ENCODE measurements around the gene PIGZ.

PIGZ gene

DNA sequence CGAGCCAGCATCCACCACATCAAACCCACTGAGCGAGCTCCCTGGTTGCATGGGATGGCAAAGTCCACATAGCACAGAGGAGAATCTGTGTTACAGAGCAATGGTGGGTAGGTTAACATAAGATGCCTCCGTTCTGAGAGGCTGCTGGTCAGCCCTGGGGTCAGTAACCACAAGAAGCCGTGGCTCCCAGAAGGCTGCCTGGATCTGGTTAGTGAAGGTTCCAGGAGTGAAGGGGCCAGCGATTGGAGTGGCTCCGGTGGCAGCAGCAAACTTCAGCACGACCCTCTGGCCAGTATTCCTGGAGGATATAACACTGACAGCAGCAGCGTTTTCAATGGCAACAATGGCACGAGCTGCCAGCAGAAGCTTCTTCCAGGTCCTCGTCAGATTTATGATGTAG is 18.4 kb upstream of the PIGZ start:
- no peak overlapping the region for H3K27ac ChIP-seq
- no peak for TF ChIP-seq ZFX (IDR thresholded peaks at IDR 0.05)
- TF ChIP-seq, protein P1, sequence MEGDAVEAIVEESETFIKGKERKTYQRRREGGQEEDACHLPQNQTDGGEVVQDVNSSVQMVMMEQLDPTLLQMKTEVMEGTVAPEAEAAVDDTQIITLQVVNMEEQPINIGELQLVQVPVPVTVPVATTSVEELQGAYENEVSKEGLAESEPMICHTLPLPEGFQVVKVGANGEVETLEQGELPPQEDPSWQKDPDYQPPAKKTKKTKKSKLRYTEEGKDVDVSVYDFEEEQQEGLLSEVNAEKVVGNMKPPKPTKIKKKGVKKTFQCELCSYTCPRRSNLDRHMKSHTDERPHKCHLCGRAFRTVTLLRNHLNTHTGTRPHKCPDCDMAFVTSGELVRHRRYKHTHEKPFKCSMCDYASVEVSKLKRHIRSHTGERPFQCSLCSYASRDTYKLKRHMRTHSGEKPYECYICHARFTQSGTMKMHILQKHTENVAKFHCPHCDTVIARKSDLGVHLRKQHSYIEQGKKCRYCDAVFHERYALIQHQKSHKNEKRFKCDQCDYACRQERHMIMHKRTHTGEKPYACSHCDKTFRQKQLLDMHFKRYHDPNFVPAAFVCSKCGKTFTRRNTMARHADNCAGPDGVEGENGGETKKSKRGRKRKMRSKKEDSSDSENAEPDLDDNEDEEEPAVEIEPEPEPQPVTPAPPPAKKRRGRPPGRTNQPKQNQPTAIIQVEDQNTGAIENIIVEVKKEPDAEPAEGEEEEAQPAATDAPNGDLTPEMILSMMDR (conservative IDR thresholded peaks at IDR 0.05) = no peak

DNA sequence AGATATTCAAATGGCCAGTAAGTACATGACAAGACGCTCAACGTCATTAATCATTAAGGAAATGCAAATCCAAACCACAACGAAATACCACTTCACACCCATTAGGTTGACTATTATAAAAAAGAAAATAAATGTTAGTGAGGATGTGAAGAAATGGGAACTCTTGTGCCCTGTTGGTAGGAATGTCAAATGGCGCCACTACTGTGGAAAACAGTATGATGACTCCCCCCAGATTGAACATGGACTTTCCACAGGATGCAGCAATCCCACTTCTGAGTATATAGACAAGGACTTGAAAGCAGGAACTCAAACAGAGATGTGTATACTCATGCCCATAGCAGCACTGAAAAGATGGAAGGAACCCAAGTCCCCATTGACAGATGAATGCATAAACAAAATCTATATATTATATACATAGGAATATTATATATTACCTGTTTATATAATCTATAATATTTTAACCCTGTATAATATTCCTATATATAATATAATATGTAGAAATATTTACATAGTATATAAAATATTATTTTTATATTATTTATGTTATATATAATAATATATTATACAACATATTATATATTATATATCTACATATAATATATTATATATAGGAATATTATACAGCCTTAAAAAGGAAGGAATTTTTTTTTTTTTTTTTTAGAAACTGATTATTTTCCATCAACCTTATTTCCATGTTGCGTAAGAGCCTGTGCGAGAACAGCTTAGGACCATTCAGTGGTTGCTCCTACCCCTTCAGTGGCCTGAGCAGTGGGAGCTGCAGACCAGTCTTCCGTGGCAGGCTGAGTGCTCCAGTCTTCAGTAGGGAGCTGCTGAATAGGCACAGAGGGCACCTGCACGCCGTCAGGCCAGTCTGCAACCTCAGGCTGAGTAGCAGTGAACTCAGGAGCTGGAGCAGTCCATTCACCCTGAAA is 17.6 kb upstream of the PIGZ start:
- H3K27ac ChIP-seq = no peak overlapping the region
- TF ChIP-seq, protein P1 (conservative IDR thresholded peaks at IDR 0.05) = no peak
- TF ChIP-seq ZFX (IDR thresholded peaks at IDR 0.05) = no peak

DNA sequence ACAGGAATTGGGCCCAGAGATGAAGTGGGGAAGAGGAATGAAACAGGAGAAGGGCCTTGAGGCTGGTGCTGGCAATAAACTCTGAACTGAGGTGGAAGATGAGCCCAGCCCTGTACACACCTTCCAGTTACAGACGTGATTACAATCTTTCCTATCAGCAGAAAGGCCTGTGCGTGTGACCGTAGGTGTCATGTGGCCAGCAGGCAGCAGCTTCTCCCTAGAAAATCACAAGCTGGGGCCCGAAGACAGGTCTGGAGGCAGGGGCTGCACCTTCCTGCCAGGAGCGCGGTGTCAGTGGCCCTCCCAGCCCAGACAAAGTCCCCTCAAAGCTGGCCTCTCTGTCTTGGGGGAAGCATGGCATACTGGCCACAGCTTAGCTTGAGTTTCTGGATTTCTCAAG is 16.7 kb upstream of the PIGZ start:
- no peak overlapping the region for H3K27ac ChIP-seq
- TF ChIP-seq, protein P1 (conservative IDR thresholded peaks at IDR 0.05) = no peak
- no peak for TF ChIP-seq ZFX (IDR thresholded peaks at IDR 0.05)

DNA sequence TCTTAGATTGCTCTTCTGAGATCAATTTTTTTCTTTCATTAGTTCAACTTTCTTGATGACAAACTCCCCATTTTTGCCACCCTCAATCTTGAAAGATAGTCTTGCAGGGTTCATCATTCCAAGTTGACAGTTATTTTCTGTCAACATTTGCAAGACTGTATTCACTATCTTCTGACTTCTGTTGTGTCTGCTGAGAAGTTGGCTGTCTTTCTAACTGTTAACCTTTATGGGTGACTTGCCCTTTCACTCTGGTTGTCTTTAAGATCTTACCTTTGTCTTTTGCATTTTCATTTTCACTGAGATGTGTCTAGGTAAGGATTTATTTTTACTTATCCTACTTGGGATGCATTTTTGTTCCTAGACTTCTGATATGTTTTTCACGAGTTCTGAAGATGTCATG is 14.6 kb upstream of the PIGZ start:
- TF ChIP-seq, protein P1 (conservative IDR thresholded peaks at IDR 0.05) = no peak
- TF ChIP-seq ZFX (IDR thresholded peaks at IDR 0.05) = no peak
- H3K27ac ChIP-seq = no peak overlapping the region

DNA sequence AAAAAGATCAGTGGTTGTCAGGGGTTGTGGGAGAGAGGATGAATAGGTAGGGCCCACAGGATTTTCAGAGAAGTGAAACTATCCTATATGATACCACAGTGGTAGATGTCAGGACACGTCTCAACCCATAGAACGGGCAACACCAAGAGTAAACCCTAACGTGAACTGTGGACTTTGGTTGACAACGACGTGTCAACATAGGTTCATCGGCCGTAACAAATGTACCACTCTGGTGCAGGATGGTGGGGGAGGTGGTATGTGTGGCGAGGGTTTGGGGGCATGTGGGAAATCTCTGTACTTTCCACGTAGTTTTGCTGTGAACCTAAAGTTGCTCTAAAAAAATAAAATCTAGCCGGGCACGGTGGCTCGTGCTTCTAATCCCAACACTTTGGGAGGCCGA is 13.0 kb upstream of the PIGZ start:
- no peak for TF ChIP-seq ZFX (IDR thresholded peaks at IDR 0.05)
- TF ChIP-seq, protein P1 (conservative IDR thresholded peaks at IDR 0.05) = no peak
- no peak overlapping the region for H3K27ac ChIP-seq

DNA sequence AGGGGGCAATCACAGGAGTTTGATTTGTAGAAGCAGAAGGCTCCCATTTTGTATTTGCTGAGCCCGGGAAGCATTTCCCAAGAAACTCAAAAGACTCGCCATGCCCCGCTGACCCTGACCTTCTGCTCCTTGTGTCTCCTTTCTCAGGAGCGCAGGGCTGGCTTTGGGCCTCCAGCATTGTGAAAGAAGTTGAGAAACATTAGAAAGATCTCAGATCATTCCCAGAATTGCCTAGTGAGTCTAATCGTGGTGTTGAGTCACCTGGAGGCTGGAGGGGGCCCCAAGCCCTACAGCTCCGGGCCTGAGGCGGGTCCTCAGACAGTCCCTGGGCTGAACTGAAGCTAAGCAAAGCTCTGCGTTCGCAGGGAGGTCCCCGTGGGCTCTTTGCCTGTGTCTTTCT is 10.9 kb upstream of the PIGZ start:
- no peak for TF ChIP-seq ZFX (IDR thresholded peaks at IDR 0.05)
- TF ChIP-seq, protein P1 (conservative IDR thresholded peaks at IDR 0.05) = no peak
- H3K27ac ChIP-seq = no peak overlapping the region

DNA sequence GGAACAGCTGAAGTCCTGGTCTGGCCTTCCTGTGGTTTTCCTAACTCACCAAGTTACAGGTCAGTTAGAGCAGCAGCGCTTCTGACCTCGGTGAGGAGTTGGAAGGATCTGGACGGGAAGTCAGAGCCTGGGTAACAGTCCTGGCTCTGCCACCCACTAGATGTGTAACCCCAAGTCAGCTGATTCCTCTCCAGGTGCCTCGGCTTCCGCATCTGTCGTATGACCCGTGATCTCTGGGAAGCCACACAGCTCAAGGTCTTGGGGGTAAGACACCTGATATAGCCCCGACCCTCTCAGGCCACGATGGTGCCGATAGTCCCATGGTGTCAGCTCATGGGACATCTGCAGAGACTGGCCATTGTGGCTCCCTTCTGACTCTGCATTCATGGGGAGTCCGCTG is 8.3 kb upstream of the PIGZ start:
- H3K27ac ChIP-seq = no peak overlapping the region
- no peak for TF ChIP-seq ZFX (IDR thresholded peaks at IDR 0.05)
- TF ChIP-seq, protein P1 (conservative IDR thresholded peaks at IDR 0.05) = no peak

Measured in C4-2B (cell line).